Measurements from ENCODE around the gene SLC2A9.

The SLC2A9 gene

DNA sequence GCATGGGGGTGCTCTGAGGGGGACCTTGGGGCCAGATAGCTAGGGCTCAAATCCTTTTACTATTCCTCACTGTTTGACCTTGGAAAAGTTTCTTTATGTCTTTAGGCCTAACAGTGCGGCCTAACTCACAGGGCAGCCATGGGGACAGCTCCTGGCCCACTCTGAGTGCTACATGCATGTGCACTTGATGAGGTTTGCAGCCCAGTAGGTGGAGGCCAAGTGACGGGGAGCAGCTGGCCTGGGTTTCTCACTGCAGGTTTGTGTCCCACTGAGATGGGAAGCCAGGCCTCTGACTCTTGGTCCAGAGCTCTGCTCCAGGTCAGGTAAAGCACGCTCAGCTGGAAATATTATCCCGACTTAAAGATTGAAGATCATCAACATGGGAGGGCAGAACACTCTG is 102.8 kb downstream of the SLC2A9 start:
- TF ChIP-seq REST (IDR thresholded peaks at IDR 0.05; ENCODE audit: insufficient read depth in 1 of 2, low read depth in 2 of 2, low read length in 2 of 2) (no peak), POLR2AphosphoS5 (IDR thresholded peaks at IDR 0.05; ENCODE audit: low read depth, low read length) (no peak), TAF1 (IDR thresholded peaks at IDR 0.05; ENCODE audit: borderline replicate concordance, insufficient read depth, low read length) (no peak), SIN3A (IDR thresholded peaks at IDR 0.05; ENCODE audit: borderline replicate concordance, insufficient read depth, low read length) (no peak), FOXP2 (optimal IDR thresholded peaks at IDR 0.05; ENCODE audit: borderline replicate concordance, extremely low read depth, extremely low read length, insufficient read depth) (no peak)

DNA sequence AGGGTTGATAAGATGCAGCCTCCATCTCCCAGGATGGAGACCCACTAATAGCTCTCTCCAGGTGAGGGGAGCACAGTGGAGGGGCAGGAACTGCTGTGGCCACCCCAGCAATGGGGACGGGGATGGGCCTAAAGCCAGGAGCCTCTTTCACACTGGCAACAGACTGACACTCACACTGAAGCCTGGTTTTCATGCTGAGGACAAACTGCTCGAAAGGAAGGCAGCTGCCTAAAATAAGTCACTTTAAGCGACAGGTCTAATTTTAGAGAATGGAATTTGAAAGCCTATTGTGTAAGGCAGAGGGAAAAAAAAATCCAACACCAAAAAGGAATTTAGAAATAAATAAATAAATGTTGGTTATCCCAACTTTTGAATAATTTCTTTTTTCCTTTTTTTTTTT is 104.4 kb downstream of the SLC2A9 start:
- no peak for TF ChIP-seq POLR2AphosphoS5 (IDR thresholded peaks at IDR 0.05; ENCODE audit: low read depth, low read length)
- TF ChIP-seq REST (IDR thresholded peaks at IDR 0.05; ENCODE audit: insufficient read depth in 1 of 2, low read depth in 2 of 2, low read length in 2 of 2): no peak
- no peak for TF ChIP-seq SIN3A (IDR thresholded peaks at IDR 0.05; ENCODE audit: borderline replicate concordance, insufficient read depth, low read length)
- TF ChIP-seq TAF1 (IDR thresholded peaks at IDR 0.05; ENCODE audit: borderline replicate concordance, insufficient read depth, low read length): no peak
- TF ChIP-seq FOXP2 (optimal IDR thresholded peaks at IDR 0.05; ENCODE audit: borderline replicate concordance, extremely low read depth, extremely low read length, insufficient read depth): no peak

DNA sequence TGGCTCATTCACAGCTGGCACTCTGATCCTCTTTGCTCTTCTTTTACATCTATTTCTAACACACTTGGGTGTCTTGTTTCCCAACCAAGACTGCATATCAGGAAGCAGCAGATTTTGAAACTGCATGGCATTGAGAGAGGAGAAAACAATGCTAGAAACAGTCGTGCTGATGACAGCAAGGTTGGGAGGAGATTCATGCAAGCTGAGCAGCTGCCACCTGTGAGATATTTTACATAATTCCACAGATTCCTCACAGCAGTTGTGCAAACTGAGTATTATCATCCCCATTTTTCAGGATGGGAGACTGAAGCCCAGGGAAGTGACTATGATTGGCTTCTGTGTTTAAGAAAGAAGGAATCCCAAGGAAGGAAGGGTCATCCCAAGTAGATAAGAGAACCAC is 105.0 kb downstream of the SLC2A9 start:
- TF ChIP-seq REST (IDR thresholded peaks at IDR 0.05; ENCODE audit: insufficient read depth in 1 of 2, low read depth in 2 of 2, low read length in 2 of 2) (no peak), TAF1 (IDR thresholded peaks at IDR 0.05; ENCODE audit: borderline replicate concordance, insufficient read depth, low read length) (no peak), SIN3A (IDR thresholded peaks at IDR 0.05; ENCODE audit: borderline replicate concordance, insufficient read depth, low read length) (no peak), FOXP2 (optimal IDR thresholded peaks at IDR 0.05; ENCODE audit: borderline replicate concordance, extremely low read depth, extremely low read length, insufficient read depth) (no peak), POLR2AphosphoS5 (IDR thresholded peaks at IDR 0.05; ENCODE audit: low read depth, low read length) (no peak)

DNA sequence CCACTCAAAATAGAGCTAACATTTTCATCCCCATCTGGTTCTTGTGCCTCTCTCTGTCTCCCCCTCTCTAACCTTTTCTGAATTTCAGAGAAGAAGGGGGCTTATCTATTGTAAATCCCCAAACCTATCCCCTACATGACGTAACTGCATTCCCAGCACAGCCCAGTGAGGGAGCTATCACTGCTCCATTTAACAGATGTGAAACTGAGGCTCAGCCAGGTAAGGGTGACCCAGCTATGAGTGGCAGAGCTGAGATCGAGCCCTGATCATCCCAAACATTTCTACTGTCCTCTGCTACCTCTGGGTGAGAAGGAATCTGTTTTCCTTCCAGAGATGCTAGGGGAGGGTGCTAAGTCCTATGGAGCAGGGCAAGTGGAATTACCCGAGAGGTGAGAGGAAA is 107.5 kb downstream of the SLC2A9 start:
- TF ChIP-seq SIN3A (IDR thresholded peaks at IDR 0.05; ENCODE audit: borderline replicate concordance, insufficient read depth, low read length) (no peak), POLR2AphosphoS5 (IDR thresholded peaks at IDR 0.05; ENCODE audit: low read depth, low read length) (no peak), TAF1 (IDR thresholded peaks at IDR 0.05; ENCODE audit: borderline replicate concordance, insufficient read depth, low read length) (no peak), REST (IDR thresholded peaks at IDR 0.05; ENCODE audit: insufficient read depth in 1 of 2, low read depth in 2 of 2, low read length in 2 of 2) (no peak), FOXP2 (optimal IDR thresholded peaks at IDR 0.05; ENCODE audit: borderline replicate concordance, extremely low read depth, extremely low read length, insufficient read depth) (no peak)

DNA sequence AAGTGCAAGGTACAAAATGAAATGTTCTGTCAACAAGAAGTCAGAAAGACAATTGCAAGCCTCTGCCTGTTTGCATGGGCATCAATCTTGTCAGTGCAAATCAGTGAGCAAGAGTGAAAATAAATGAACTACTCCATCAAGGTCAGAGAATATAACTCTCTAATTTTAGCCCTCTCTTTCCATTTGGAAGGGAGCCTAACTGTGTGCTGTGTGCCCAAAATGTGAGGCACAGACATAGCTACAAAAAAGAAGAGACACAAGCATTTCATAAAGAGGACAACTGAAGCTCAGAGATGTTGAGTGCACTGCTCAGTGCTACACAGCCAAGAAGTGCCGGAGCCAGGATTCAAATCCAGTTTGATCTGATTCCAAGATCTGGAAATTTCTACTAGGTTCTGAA is 114.3 kb downstream of the SLC2A9 start:
- TF ChIP-seq SIN3A (IDR thresholded peaks at IDR 0.05; ENCODE audit: borderline replicate concordance, insufficient read depth, low read length): no peak
- no peak for TF ChIP-seq REST (IDR thresholded peaks at IDR 0.05; ENCODE audit: insufficient read depth in 1 of 2, low read depth in 2 of 2, low read length in 2 of 2)
- TF ChIP-seq TAF1 (IDR thresholded peaks at IDR 0.05; ENCODE audit: borderline replicate concordance, insufficient read depth, low read length): no peak
- TF ChIP-seq FOXP2 (optimal IDR thresholded peaks at IDR 0.05; ENCODE audit: borderline replicate concordance, extremely low read depth, extremely low read length, insufficient read depth): no peak
